Measurements from ENCODE around the gene ZNF740. TPM values are rescaled to one million over a fixed set of nuclear protein-coding genes. Genes with fewer than 3 reads are reported as not detected.

The ZNF740 gene
- total and polyA plus RNA-seq, 2 of the 8 experiments (the other 6 are each of a cell fraction or from before 2014, with no cell fraction given): 8.2 to 40.0 TPM

- no peak overlapping the region for H3K4ac ChIP-seq (replicated peaks; ENCODE audit: insufficient read length, low read depth, low read length)
- peaks cover 2 to 16% of the 10 kb centered on the region in 2 experiments for H4K20me1 ChIP-seq (replicated peaks in 1 of 2; ENCODE audit: control insufficient read depth in 1 of 2, insufficient read depth in 2 of 2, low read length in 2 of 2)
- no peaks in the 10 kb centered on the region for H3K9me3 ChIP-seq (ENCODE audit: insufficient read depth in 2 of 2, low read depth in 1 of 2, low read length in 1 of 2)
- no peak overlapping the region for H2BK12ac ChIP-seq (ENCODE audit: low read depth, low read length)
- no peak overlapping the region for H3K4me3 ChIP-seq (ENCODE audit: extremely low read depth in 1 of 4, insufficient read depth in 2 of 4, low read depth in 3 of 4, low read length in 4 of 4)
- DNase-seq (ENCODE audit: low read depth in 1 of 2, low spot score in 2 of 2) (no peak), FAIRE-seq (no peak)
- no peak overlapping the region for H2AK5ac ChIP-seq (ENCODE audit: low read depth, low read length)
- no peak overlapping the region for H2AFZ ChIP-seq (ENCODE audit: low read length)
- H3K4me1 ChIP-seq (replicated peaks in 1 of 4; ENCODE audit: control insufficient read depth in 3 of 4, insufficient read depth in 4 of 4, low read length in 3 of 4): peaks cover 0 to 6% (median 3%) of the 10 kb centered on the region in 4 experiments; a peak in 4 of 7 replicates
- H2BK20ac ChIP-seq (ENCODE audit: low read length): no peak overlapping the region
- no peak overlapping the region for H2BK15ac ChIP-seq (ENCODE audit: low read length)
- no peak overlapping the region for H4K91ac ChIP-seq (replicated peaks; ENCODE audit: insufficient read length, low read length)
- no peaks in the 10 kb centered on the region; the same call in 1 of the 2 replicates for H3K23me2 ChIP-seq (ENCODE audit: low read depth, low read length)
- ChIA-PET CTCF (ENCODE audit: partially characterized antibody) (interaction anchor here (0.6 to 11.1 kb wide), 27 partner anchors 12 to 1510 kb away, joined by 3 to 164 read pairs (median 3); partner anchors contain the start of genes ITGB7 and MYG1), POLR2A (ENCODE audit: partially characterized antibody) (interaction anchor here (0.7 to 1.9 kb wide), 12 partner anchors 8 to 134 kb away, joined by 3 to 6 read pairs (median 3); partner anchors contain the start of genes AAAS and SOAT2)
- no peak overlapping the region for H3K9ac ChIP-seq (replicated peaks in 1 of 4; ENCODE audit: extremely low read depth in 1 of 4, low read depth in 3 of 4, low read length in 3 of 4)
- peaks cover 11 to 50% (median 33%) of the 10 kb centered on the region in 4 experiments for H3K36me3 ChIP-seq (ENCODE audit: control insufficient read depth in 2 of 4, insufficient read depth in 4 of 4, low read length in 3 of 4)
- no peak overlapping the region for H4K8ac ChIP-seq (ENCODE audit: extremely low read depth, insufficient read depth, low read length)
- no peak overlapping the region for H2BK120ac ChIP-seq (replicated peaks; ENCODE audit: low read depth, low read length)
- no peak overlapping the region for H3K4me2 ChIP-seq (ENCODE audit: insufficient read depth in 1 of 2, low read depth in 2 of 2, low read length in 2 of 2)
- no peak overlapping the region for H3K23ac ChIP-seq (ENCODE audit: insufficient read length)
- H3K79me1 ChIP-seq (ENCODE audit: low read depth, low read length): no peaks in the 10 kb centered on the region; the same call in 1 of the 2 replicates
- H3K27ac ChIP-seq (ENCODE audit: low read depth, low read length): no peak overlapping the region
- H3K14ac ChIP-seq (ENCODE audit: insufficient read length): no peak overlapping the region
- 90% methylated on average over 15 of the region's 15 CpGs; no CpG with 5 or more reads in 1 of the 2 experiments for WGBS, 2 experiments (ENCODE audit: extremely low coverage in 1 of 2, insufficient coverage in 1 of 2, insufficient read length in 1 of 2, insufficient replicate concordance in 2 of 2, low coverage in 1 of 2, low lambda C conversion rate in 2 of 2, missing lambda C conversion rate in 1 of 2)
- no peak overlapping the region for H3K18ac ChIP-seq (ENCODE audit: extremely low read depth, low read length)
- peaks cover 0 to 6% of the 10 kb centered on the region in 2 experiments; a peak in 2 of 4 replicates for H3K79me2 ChIP-seq (ENCODE audit: control insufficient read depth in 1 of 2, insufficient read depth in 2 of 2, low read length in 2 of 2)
- no peak overlapping the region for H3K56ac ChIP-seq (replicated peaks; ENCODE audit: insufficient read length, low read depth, low read length)
- no peak overlapping the region for H4K5ac ChIP-seq (ENCODE audit: insufficient read length, low read depth, low read length)
- peaks cover 0 to 4% (median 0%) of the 10 kb centered on the region in 4 experiments; a peak in 1 of 7 replicates for H3K27me3 ChIP-seq (replicated peaks in 1 of 4; ENCODE audit: control insufficient read depth in 3 of 4, extremely low read depth in 1 of 4, insufficient read depth in 3 of 4, low read length in 3 of 4)
- no peak overlapping the region for H2BK5ac ChIP-seq (ENCODE audit: low read depth, low read length)
- TF ChIP-seq POLR2AphosphoS5 (IDR thresholded peaks at IDR 0.05; ENCODE audit: low read depth, low read length) (no peak), POLR2A (IDR thresholded peaks at IDR 0.05; ENCODE audit: control extremely low read depth in 1 of 2, low read depth in 2 of 2, low read length in 2 of 2) (no peak), BCL11A (IDR thresholded peaks at IDR 0.05; ENCODE audit: low read depth in 2 of 2, low read length in 2 of 2) (no peak), HDAC6 (IDR thresholded peaks at IDR 0.05; ENCODE audit: low read depth, low read length) (no peak), TEAD4 (IDR thresholded peaks at IDR 0.05; ENCODE audit: low read depth, low read length) (no peak), CHD1 (IDR thresholded peaks at IDR 0.05; ENCODE audit: low read depth, low read length) (no peak), RXRA (IDR thresholded peaks at IDR 0.05; ENCODE audit: insufficient read depth, low read depth, low read length) (no peak), SP2 (IDR thresholded peaks at IDR 0.05; ENCODE audit: low read length) (no peak), RFX5 (IDR thresholded peaks at IDR 0.05; ENCODE audit: borderline replicate concordance, low read depth, low read length) (no peak), BACH1 (IDR thresholded peaks at IDR 0.05; ENCODE audit: low read length) (no peak), MAX (IDR thresholded peaks at IDR 0.05) (no peak), USF2 (IDR thresholded peaks at IDR 0.05; ENCODE audit: low read length) (no peak)
These were observed 6.8 kb downstream of the ZNF740 start for GRCh38 chr12:53187145-53187899.
